Measurements from ENCODE around the gene HM13.

- TF ChIP-seq CTCF (IDR thresholded peaks at IDR 0.05), result no peak
- no peak for TF ChIP-seq POLR2A (IDR thresholded peaks at IDR 0.05)
- no peak for TF ChIP-seq POLR2AphosphoS5 (IDR thresholded peaks at IDR 0.05)
Observed at GRCh38 chr20:31549513-31549880, 35.3 kb downstream of the HM13 start.
